Keratinocyte (primary cell): Measurements from ENCODE around the gene CORO2A. TPM values are rescaled to one million over a fixed set of nuclear protein-coding genes. Genes with fewer than 3 reads are reported as not detected.

ENCODE experiments used
- DNase-seq: peaks from one replicate; pipeline ENCODE4 v3.0.0-alpha.2; 2011; ENCODE audit warnings: low read depth, missing footprints, low spot score
- FAIRE-seq: peaks from 2 replicates; lab custom pipeline; 2011; peaks lifted over from hg19 to GRCh38; lab: Jason Lieb, UNC
- H2AFZ ChIP-seq: 2 replicates; pipeline ENCODE4 v1.6.0; 2012; ENCODE audit warnings: low read length, control low read depth, inconsistent platforms; ENCODE audit not compliant: control insufficient read depth
- H3K27ac ChIP-seq: 2 replicates; pipeline ENCODE4 v1.5.1; 2011; ENCODE audit warnings: low read length; ENCODE audit not compliant: control insufficient read depth, insufficient read depth
- H3K27me3 ChIP-seq: 3 replicates; pipeline ENCODE4 v1.6.0; 2011; ENCODE audit warnings: low read length; ENCODE audit not compliant: control insufficient read depth, insufficient read depth; ENCODE audit errors: extremely low read depth
- H3K36me3 ChIP-seq, 2 experiments: 2 replicates in 1 of 2; 3 replicates in 1 of 2; pipeline ENCODE4 v1.5.1; 2011; ENCODE audit warnings: low read length in 2 of 2, mild to moderate bottlenecking in 1 of 2; ENCODE audit not compliant: control insufficient read depth in 2 of 2, insufficient read depth in 2 of 2; ENCODE audit errors: extremely low read depth in 1 of 2
- H3K4me1 ChIP-seq: 3 replicates; pipeline ENCODE4 v1.5.1; 2011; ENCODE audit warnings: low read length; ENCODE audit not compliant: control insufficient read depth, insufficient read depth; ENCODE audit errors: extremely low read depth
- H3K4me2 ChIP-seq: 3 replicates; pipeline ENCODE4 v1.6.0; 2011; ENCODE audit warnings: low read depth, low read length; ENCODE audit not compliant: control insufficient read depth, insufficient read depth; ENCODE audit errors: extremely low read depth
- H3K4me3 ChIP-seq, 3 experiments: fragments of 200-600 bp in 1 of 3; sonication (generic) in 1 of 3; 2 replicates in 2 of 3; 3 replicates in 1 of 3; pipeline ENCODE4 v1.5.1; 2011 to 2016; ENCODE audit warnings: low read length in 3 of 3, mild to moderate bottlenecking in 3 of 3, control low read depth in 2 of 3, inconsistent platforms in 1 of 3, low read depth in 1 of 3, mixed read lengths in 1 of 3, mixed run types in 1 of 3, moderate library complexity in 1 of 3; ENCODE audit not compliant: control insufficient read depth in 2 of 3, insufficient read depth in 2 of 3; ENCODE audit errors: extremely low read depth in 1 of 3
- H3K79me2 ChIP-seq: 2 replicates; pipeline ENCODE4 v1.6.0; 2012; ENCODE audit warnings: low read length; ENCODE audit not compliant: control insufficient read depth, insufficient read depth
- H3K9ac ChIP-seq: 3 replicates; pipeline ENCODE4 v1.6.0; 2011; ENCODE audit warnings: low read length; ENCODE audit not compliant: control insufficient read depth, insufficient read depth; ENCODE audit errors: extremely low read depth
- H3K9me1 ChIP-seq: 3 replicates; pipeline ENCODE4 v1.6.0; 2011; ENCODE audit warnings: low read length; ENCODE audit not compliant: control insufficient read depth, insufficient read depth; ENCODE audit errors: extremely low read depth
- H3K9me3 ChIP-seq: 2 replicates; pipeline ENCODE4 v1.5.1; 2012; ENCODE audit warnings: low read depth, low read length; ENCODE audit not compliant: control insufficient read depth
- H4K20me1 ChIP-seq: 3 replicates; pipeline ENCODE4 v1.6.0; 2011; ENCODE audit warnings: low read length; ENCODE audit not compliant: control insufficient read depth, insufficient read depth; ENCODE audit errors: extremely low read depth
- CTCF ChIP-seq, 3 experiments: IDR thresholded peaks in 1 of 3; conservative IDR thresholded peaks in 1 of 3; optimal IDR thresholded peaks in 1 of 3; 2 replicates in 2 of 3; 3 replicates in 1 of 3; pipeline versions ENCODE3 to v1.5.1; 2011; ENCODE audit warnings: low read length in 3 of 3, mild to moderate bottlenecking in 3 of 3, moderate library complexity in 2 of 3, control low read depth in 1 of 3, inconsistent platforms in 1 of 3; ENCODE audit not compliant: insufficient read depth in 2 of 3; ENCODE audit errors: extremely low read depth in 1 of 3
- EZH2 ChIP-seq: IDR thresholded peaks from one replicate; pipeline ENCODE4 v1.6.1; 2012; ENCODE audit warnings: inconsistent platforms, mild to moderate bottlenecking, low read length, moderate library complexity
- dilution Hi-C: fragments of 300-500 bp; cut with MboI; formaldehyde crosslinking; loops from one replicate; pipeline ENCODE4 v1.7.0; 2020; ENCODE audit warnings: low sequenced_read_pairs; ENCODE audit not compliant: extremely low pct_ligation_motif_present
- polyA plus RNA-seq, 5 experiments: library from polyadenylated mRNA; depleted of rRNA in 3 of 5; stranded (reverse) in 3 of 5; stranded (forward) in 1 of 5; unstranded in 1 of 5; fragments of >200 nt; gene quantifications; 1 replicate in 1 of 5; 2 replicates in 3 of 5; 3 replicates in 1 of 5; pipeline versions ENCODE4 v1.2.1 to v1.2.3, GENCODE V29; 2011 to 2012; ENCODE audit warnings: missing spikeins in 2 of 5, low read depth in 1 of 5, low replicate concordance in 1 of 5

Gene CORO2A
- polyA plus RNA-seq, 1 donor (not counting 4 experiments of a cell fraction or from before 2014, with no cell fraction given) = 31.7 TPM

- dilution Hi-C loops = no loop called here
- H3K9ac ChIP-seq = no peak overlapping the region
- no peaks in the 10 kb centered on the region for H3K9me1 ChIP-seq
- H3K4me3 ChIP-seq = no peak overlapping the region
- no peak for DNase-seq
- FAIRE-seq = no peak
- no peaks in the 10 kb centered on the region for H3K9me3 ChIP-seq
- H2AFZ ChIP-seq = no peak overlapping the region
- H3K36me3 ChIP-seq = peaks cover 18 to 40% of the 10 kb centered on the region in 2 experiments
- TF ChIP-seq CTCF (optimal IDR thresholded peaks at IDR 0.05 in 1 of 3, IDR thresholded peaks at IDR 0.05 in 1 of 3, conservative IDR thresholded peaks at IDR 0.05 in 1 of 3; ENCODE audit: extremely low read depth in 1 of 3, insufficient read depth in 2 of 3, low read length in 3 of 3) (no peak), EZH2 (no peak)
- H3K79me2 ChIP-seq = no peaks in the 10 kb centered on the region
- peaks cover 2% of the 10 kb centered on the region for H4K20me1 ChIP-seq
- H3K4me2 ChIP-seq = no peak overlapping the region
- peaks cover 11% of the 10 kb centered on the region for H3K4me1 ChIP-seq
- H3K27ac ChIP-seq = no peak overlapping the region
- H3K27me3 ChIP-seq = no peaks in the 10 kb centered on the region
These were observed 108.0 kb downstream of the CORO2A start for GRCh38 chr9:98084396-98084795.

- Histone ChIP-seq H2AFZ (no peak overlapping the region), H3K9ac (no peak overlapping the region), H3K9me1 (no peaks in the 10 kb centered on the region), H3K27ac (no peak overlapping the region), H3K36me3 (peaks cover 20 to 40% of the 10 kb centered on the region in 2 experiments), H3K4me1 (peaks cover 11% of the 10 kb centered on the region), H3K27me3 (no peaks in the 10 kb centered on the region), H3K4me2 (no peak overlapping the region), H3K9me3 (no peaks in the 10 kb centered on the region), H4K20me1 (peaks cover 2% of the 10 kb centered on the region), H3K4me3 (no peak overlapping the region), H3K79me2 (no peaks in the 10 kb centered on the region)
- dilution Hi-C loops = no loop called here
- TF ChIP-seq EZH2 = no peak
- no peak for TF ChIP-seq CTCF (optimal IDR thresholded peaks at IDR 0.05 in 1 of 3, IDR thresholded peaks at IDR 0.05 in 1 of 3, conservative IDR thresholded peaks at IDR 0.05 in 1 of 3; ENCODE audit: extremely low read depth in 1 of 3, insufficient read depth in 2 of 3, low read length in 3 of 3)
- FAIRE-seq (no peak), DNase-seq (no peak)
These were observed 108.8 kb downstream of the CORO2A start for GRCh38 chr9:98083566-98084183.
